MM.1S (cell line): ENCODE data around the gene PUDP.

Source experiments
- EZH2 ChIP-seq: fragments of 300-600 bp; sonication (generic); optimal IDR thresholded peaks from 2 replicates; pipeline ENCODE3; 2017; ENCODE audit warnings: low read depth, mild to moderate bottlenecking, antibody characterized with exemption, low read length, mixed read lengths
- EZH2phosphoT487 ChIP-seq: fragments of 300-600 bp; sonication (generic); IDR thresholded peaks from 2 replicates; pipeline ENCODE4 v1.6.1; 2018; ENCODE audit warnings: antibody characterized with exemption, low read length
- TF ChIP-seq, protein P1 (sequence below): fragments of 300-600 bp; sonication (generic); IDR thresholded peaks from 2 replicates; pipeline ENCODE4 v1.5.1; 2016; ENCODE audit warnings: antibody characterized with exemption, low read length, mixed read lengths

DNA sequence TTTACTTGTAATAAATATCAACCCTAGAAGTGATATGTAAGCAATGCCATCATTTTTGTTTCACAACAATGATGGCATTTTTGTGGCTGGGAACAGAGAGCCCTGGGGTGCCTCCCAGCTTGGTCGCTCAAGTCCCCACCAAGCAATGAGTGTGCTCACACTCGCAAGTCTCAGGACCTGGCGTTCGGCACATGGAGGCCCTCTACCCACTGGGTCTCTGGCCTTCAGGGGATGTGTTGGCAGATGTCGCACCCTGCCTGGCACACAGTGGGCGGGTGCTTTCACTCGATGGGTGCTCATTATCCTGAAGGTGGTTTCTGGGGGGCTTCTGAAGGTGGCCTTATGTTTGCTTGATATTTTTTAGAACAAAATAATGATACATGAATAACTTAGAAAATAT, 75.1 kb downstream of the PUDP start:
- TF ChIP-seq, protein P1, sequence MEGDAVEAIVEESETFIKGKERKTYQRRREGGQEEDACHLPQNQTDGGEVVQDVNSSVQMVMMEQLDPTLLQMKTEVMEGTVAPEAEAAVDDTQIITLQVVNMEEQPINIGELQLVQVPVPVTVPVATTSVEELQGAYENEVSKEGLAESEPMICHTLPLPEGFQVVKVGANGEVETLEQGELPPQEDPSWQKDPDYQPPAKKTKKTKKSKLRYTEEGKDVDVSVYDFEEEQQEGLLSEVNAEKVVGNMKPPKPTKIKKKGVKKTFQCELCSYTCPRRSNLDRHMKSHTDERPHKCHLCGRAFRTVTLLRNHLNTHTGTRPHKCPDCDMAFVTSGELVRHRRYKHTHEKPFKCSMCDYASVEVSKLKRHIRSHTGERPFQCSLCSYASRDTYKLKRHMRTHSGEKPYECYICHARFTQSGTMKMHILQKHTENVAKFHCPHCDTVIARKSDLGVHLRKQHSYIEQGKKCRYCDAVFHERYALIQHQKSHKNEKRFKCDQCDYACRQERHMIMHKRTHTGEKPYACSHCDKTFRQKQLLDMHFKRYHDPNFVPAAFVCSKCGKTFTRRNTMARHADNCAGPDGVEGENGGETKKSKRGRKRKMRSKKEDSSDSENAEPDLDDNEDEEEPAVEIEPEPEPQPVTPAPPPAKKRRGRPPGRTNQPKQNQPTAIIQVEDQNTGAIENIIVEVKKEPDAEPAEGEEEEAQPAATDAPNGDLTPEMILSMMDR = no peak
- TF ChIP-seq EZH2 = no peak
- no peak for TF ChIP-seq EZH2phosphoT487
